ENCODE data around the gene KIF6. TPM values are rescaled to one million over a fixed set of nuclear protein-coding genes. Genes with fewer than 3 reads are reported as not detected.

The KIF6 gene
- total and polyA plus RNA-seq, 2 of the 8 experiments (the other 6 are each of a cell fraction or from before 2014, with no cell fraction given) = 0.53 to 0.65 TPM

DNA sequence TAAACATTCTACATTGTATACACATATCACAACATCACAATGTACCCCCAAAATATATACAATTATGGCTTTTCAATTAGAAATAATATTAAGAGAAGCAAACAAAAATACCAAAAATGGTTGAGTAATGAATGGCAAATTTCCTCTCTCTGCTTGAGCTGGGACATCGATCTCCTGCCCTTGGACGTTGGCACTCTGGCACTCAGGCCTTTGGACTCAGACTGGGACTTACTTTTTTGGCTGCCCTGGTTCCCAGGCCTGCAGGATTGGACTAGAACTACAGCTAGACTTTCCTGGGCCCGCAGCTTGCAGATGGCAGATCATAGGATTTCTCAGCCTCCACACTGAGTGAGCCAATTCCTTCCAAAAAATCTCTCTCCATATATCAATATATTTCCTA lies 349.8 kb downstream of the KIF6 start (continued):
- no peak for TF ChIP-seq POLR2AphosphoS5 (IDR thresholded peaks at IDR 0.05; ENCODE audit: low read depth, low read length)
- TF ChIP-seq ZNF274 (IDR thresholded peaks at IDR 0.05; ENCODE audit: borderline replicate concordance, extremely low read depth, low read length) = no peak
- TF ChIP-seq, protein P1, sequence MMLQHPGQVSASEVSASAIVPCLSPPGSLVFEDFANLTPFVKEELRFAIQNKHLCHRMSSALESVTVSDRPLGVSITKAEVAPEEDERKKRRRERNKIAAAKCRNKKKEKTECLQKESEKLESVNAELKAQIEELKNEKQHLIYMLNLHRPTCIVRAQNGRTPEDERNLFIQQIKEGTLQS (IDR thresholded peaks at IDR 0.05; ENCODE audit: insufficient read depth, low read depth, low read length) = no peak

Measured in H1 (cell line).